ENCODE measurements around the gene DOK7.

DOK7 gene

DNA sequence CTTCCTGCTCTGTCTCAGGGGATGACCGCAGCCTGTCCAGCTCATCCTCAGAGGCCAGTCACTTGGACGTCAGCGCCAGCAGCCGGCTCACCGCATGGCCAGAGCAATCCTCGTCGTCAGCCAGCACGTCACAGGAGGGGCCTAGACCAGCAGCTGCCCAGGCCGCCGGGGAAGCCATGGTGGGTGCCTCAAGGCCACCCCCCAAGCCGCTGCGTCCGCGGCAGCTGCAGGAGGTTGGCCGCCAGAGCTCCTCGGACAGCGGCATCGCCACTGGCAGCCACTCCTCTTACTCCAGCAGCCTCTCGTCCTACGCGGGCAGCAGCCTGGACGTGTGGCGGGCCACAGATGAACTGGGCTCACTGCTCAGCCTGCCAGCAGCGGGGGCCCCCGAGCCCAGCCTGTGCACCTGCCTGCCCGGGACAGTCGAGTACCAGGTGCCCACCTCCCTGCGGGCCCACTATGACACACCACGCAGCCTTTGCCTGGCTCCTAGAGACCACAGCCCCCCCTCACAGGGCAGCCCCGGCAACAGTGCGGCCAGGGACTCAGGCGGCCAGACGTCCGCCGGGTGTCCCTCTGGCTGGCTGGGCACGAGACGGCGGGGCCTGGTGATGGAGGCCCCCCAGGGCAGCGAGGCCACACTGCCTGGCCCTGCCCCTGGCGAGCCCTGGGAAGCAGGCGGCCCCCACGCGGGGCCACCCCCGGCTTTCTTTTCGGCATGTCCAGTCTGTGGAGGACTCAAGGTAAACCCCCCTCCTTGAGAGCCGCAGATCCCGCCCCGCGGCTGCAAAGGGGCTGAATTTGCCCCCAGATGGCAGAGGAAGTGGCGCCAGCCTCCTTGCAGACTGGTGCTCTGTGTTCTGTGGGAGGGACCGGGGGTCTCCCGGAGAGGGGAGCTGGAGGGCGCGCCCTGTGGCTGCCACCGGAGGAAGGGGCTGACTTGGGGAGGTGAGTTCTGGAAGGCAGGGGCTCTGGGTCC, 29.9 kb downstream of the DOK7 start:
- no peak for DNase-seq

DNA sequence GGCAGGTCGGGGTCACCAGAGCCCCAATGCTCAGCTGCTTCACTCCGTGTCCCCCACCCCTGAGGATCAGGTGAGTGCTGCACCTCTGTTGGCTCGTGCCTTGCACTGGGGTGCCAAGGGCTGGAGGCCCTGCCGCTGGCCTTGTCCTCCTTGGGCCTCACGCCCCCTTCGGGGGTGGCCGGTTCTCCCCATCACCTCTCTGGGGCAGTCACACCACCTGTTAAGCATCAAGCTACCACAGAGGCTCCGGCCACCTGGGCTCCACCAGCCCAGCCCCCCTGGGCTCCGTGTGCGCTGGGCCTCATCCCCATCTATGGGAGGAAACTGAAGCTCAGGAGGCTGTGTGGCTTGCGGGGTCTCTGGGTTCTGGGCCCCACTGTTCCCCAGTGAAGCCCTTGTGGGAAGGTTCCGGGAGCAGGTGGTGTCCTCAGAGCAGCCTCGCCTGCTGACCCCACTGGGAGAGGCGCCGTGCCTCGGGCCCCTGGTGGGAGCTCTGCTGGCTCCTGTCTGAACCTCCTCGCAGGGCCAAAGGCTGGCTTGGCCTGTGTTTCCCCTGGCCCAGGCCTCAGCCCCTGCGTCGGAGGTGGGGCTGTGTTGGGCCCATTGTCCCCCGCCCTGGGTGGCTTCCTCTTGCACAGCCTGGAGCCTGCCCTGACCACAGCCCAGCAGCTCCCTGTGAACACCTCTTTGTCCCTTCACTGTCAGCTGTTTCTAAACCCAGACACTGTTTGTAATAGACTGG, 30.8 kb downstream of the DOK7 start:
- no peak for DNase-seq

DNA sequence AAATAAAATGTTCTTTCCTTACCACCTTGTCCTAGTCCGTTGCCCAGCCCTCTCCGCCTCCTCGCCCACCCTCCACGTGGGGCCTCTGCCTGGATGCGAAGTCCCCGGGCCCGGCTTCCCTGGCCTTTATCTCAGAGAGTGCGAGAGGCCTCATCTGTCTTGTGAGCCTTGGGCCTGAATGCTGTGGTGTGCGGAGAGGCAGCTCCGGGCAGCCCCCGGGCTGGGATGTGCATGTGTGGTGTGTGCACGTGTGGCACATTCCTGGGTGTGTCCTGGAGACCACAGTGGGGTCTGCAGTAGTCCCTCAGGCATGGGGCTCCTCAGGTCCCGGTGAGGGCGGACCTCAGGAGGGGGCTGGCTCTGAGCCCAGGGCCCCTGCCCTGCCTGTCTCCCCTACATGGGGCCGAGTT, 31.4 kb downstream of the DOK7 start:
- DNase-seq: no peak

DNA sequence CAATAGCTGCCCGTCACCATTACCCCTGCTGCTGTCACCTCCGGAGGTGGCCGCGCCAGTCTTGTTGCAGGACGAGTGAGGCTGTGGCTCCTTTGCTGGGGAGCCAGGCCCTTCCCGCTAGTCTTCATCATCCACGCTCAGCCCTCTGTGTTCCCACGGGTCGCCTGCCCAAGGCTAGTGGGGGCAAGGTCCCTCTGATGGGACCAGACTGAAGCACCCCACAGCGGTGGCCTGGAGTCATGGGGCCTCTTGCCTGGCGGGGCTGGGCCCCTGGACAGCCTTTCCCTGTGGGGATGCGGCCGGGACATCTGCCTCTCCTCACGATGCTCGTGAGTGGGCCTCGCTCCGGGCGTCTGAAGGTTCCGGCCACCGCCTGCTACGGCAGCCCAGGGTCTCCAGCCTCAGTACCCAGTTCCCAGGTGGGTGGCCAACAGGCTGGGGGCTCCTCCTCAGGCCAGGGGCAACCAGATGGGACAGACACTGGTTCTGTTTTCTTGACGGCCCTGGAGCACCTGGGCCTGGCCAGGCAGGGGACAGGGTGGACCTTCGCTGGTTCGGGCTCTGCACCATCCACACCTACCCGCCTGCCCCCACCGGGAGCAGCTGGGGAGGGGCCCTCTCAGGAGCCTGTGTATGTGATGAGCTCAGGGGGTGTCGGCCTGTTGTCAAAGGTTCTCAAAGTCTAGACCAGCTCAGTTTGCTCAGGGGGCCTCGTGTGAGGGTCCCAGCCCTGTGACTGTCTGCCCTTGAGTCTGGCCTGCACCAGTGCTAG, 32.3 kb downstream of the DOK7 start:
- no peak for DNase-seq

DNA sequence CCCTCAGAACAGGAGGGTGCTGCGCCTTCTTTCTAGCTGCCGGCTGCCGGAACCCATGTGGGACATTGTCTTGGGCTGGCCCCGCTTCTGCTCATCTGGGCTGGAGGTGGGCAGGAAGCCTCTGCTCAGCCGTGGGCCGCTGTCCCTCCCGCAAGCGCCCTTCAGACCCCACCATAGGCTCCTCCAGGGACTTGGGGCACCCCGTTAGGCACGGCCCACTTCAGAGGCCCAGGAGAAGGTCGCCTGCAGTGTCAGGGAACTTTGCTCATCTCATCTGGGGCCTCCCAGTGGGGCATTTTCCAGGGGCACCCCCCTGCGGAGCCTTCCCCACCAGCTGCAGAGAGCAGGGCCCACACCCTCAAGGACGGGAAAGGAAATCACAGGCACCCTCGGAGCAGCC, 32.9 kb downstream of the DOK7 start:
- no peak for DNase-seq

DNA sequence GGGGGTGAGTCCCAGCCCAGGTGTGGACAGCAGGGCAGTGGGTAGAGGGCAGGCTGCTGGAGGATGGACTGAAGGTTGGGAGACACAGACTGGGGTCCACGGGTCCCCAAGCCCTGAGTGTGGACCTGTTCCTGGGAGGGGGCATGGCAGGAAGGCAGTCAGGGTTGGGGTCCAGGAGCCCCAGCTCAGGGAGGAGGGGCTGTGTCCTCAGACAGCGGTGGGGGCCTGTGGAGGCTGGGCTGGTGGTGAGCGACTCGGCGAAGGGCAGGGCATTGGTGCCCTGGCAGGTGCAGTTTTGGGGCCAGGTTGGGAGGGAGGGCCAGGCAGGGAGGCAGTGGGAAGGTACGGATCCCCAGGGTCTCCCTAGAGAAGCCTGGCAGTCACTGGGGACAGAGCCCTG, 34.0 kb downstream of the DOK7 start:
- no peak for DNase-seq

DNA sequence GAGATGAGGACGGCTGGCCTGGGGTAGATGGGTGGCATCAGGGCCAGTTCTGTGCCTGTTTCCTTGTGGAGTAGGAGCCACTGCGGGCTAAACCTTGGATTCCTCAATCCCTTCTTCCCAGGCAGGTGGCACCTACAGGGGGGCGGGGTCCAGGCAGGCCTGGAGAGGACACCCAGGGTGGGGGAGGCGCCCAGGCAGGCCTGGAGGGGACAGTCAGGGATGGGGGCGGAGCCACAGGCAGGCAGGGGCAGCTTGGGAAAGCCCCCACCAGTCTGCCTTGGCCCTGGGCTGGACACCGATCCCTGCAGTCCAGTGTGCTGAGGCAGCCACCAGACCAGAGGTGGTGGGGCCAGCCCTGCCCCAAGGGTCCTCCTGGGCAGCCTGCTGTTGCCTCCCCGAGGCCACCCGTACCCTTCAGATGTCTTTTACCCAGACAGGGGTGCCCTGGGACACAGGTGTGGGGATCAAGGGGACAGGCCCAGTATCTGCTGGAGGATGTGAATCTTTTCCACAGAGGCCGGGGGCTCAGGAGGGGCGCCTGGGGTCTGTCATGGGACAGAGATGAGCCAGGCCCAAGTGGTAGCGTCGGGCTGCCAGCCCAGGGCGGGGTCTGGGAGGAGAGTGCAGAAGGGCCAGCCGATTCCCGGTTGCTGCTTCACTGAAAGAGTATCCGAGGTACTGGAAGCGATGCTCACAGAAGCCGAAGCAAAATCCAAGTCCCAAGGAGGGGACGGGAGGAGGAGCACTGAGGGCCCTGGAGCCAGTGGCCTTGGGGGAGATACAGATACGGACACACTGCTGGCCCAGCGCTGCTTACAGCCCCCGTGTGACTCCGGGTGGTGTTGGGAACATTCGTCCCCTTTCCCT, 34.6 kb downstream of the DOK7 start:
- DNase-seq: no peak

DNA sequence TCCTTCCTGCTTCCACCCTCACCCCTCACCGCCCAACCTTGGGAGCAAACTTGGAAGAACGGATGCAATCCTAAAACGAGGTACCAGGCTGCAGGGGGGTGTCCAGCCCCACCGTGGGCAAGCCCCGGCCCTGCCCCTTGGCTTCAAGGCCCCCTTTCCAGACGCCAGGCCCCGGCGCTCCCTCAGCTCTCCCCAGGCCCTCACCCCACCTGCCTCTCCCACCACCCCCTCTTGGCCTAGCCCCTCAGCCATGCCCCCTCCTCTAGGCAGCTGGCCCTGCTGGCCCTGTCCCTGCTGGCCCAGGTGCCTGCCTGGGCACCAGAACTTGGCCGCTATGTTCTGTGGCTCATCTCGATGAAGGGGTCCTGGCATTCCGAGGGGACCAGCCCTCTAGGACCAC, 35.3 kb downstream of the DOK7 start:
- no peak for DNase-seq

DNA sequence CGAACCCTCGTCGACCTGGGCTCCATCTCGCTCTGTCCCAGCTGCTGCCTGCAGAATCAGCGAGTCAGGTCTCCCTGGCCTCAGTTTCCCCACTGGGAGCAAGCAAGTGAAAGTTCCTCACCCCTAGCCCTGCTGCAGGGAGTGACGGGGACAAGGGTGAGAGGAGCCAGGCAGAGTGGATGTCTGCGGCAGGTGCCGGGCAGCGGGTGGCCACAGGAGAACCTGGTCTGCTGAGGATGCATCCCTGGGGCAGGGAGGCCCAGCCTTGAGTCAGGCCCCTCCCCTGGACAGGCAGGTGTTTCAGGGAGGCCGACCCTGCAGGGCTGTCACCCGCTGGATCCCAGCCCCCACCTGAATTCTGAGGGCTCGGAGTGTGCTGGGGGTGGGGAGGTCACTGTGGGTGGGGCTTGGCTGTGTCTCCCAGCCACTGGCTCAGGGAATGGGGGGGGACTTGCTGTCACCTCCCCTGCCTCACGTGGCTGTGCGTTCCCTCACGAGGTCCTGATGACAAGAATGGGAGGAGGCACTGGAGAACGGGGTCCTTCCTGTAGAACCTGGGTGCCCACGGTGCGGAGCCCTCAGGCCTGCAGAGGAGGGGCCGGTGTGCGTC, 35.9 kb downstream of the DOK7 start:
- DNase-seq: peak; percentile 56

DNA sequence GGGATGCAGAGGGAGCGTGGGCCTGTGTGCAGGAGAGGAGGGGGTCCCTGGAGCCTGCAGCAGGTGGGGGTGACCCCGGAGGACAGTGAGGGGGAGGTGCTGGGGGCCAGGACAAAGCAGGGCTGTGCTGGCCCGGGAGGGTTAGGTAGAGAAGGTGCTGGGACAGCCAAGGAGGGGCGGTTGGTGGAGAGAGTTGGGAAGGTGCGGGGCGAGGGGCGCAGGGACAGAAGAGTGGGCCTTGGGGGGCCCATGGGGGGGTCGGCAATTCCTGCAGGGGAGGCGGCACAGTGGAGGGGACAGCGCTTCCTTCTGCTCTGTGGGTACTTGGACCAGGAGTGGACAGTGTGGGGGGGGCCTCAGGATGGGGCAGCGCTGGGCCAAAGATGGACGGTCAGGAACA, 36.6 kb downstream of the DOK7 start:
- DNase-seq: no peak

DNA sequence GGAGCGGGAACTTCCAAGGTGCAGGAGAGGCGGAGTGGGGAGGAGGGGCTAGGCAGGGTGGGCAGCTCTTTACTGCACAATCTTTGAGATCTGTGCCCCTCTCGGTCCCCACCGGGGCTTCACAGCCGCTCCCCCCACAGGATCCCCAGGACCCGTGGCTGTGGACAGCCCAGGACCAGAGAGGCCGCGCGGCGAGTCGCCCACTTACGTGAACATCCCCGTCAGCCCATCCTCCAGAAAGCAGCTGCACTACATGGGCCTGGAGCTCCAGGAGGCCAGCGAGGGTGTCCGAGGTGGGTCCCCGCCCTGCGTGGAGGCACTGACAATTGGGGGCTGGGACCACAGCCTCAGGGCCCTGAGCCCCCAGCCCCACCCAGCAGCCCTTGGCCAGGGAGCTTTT, 37.0 kb downstream of the DOK7 start:
- DNase-seq: no peak

DNA sequence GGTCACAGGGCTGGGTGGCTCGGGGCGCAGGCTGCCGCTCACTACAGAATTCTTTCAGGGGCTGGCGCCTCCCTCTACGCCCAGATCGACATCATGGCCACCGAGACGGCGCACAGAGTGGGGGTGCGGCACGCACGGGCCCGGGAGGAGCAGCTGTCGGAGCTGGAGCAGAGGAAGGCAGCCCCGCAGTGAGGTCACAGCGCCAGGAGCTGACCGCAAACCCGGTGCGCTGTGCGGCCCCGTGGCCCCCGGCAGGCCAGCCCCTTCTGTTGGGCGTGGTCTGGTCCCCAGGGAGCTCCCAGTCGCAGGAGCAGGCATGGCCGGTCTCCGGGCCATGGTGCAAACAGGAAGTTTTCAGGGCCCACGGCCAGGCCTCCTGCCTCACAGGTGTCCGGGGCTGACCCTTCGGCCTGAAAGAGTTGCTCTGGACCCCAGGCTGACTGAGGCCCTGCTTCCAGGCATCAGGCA, 37.6 kb downstream of the DOK7 start:
- no peak for DNase-seq

DNA sequence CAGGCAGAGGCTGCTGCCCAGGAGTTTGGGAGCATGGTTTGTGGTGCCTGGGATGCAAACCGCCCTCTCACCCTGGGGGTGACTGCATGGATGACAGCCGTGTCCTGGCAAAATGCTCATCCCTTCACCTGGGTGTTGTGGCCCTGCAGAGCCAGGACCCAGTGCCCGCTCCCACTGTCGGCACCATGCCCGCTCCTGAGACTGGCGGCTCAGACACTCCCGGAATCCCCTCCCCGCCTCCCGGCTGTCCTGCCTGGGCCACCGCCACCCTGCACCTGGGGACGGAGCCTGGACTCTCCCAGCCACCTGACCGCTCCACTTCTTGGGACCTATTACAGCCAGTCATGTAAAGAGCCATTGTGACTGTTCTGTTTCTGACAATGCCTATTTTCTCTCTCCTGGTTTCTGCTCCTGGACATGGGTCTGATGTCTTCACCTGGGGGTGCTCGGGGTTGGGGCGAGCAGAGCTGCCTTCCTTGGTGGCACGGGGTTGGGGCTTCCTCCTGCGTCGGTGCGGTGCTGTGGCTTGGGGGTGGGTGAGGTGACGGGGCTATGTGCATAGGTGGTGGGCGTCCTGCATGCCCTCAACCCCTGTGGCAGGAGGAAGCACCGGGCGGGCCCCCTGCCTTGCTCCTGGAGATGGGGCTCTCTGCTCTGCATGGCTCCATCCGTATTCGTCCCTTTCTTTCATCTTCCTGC, 38.2 kb downstream of the DOK7 start:
- no peak for DNase-seq

DNA sequence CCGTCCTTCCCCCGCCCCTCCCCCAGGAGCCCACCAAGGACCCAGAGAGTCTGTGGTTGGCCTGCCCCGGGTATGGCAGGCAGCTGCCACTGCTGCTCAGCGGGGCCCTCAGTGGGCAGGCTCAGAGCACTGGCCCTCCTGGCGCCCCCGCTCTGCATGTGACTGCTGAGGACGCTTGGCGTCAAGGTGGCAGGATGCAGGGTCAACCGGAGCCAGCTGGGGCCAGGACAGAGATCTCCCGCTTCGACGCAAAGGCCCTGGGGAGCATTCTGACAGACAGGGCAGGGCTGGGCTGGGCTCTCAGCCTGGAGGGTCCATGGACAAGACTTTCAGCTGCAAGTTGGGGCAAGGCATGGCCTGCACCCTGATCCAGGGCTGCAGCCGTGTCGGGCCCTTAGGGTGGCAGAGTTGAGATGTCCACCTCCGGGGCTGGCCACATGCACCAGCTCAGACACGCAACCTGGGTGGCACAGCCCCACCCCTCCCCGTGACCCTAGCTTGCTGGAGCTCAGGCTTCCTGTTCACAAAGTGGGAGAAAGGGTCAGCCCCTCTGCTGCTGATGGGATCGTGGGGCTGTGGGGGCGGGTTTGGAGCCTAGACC, 38.8 kb downstream of the DOK7 start:
- no peak for DNase-seq

DNA sequence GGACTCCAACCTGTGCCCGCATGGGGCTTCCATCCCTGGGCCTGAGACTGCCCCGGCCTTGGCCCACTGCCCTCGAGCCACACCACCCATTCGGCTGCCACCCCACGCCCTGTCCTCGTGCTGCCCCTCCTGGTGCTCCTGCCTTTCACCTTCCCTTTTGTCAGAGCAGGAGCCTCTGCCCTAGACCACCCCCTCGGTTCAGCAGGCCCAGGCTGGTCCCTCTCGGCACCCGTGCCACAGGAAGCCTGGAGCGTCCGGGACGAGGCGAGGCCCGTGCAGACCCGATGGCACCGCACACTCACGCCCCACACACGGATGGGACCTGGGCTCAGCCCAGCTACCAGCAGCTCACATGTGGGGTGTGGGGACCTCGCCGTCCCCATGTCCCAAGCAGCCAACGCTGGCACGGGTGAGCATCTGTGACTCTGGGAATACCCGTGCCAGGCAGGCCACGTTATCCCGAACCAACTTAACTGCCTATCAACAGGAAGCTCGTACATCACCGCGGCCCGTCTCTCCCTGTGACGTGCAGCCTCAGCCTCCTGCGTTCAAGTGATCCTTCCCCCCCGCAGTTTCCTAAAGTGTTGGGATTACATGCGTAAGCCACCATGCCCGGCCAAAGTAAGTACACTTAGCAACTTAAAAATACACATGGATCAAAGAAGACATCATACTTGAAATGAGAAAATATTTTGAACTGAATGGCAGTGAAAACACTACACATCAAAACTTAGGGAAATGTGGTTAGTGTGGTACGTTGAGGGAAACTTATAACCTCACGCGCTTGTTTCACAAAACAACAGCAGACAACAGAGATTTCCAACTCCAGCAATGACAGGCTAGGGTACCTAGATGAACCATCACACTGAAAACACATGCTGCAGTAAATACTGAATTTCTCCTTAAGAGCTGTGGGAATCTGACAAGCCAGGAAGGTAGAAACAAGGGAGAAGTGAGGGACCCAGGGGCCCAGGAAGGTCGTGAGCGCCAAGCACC, 40.1 kb downstream of the DOK7 start:
- no peak for DNase-seq

DNA sequence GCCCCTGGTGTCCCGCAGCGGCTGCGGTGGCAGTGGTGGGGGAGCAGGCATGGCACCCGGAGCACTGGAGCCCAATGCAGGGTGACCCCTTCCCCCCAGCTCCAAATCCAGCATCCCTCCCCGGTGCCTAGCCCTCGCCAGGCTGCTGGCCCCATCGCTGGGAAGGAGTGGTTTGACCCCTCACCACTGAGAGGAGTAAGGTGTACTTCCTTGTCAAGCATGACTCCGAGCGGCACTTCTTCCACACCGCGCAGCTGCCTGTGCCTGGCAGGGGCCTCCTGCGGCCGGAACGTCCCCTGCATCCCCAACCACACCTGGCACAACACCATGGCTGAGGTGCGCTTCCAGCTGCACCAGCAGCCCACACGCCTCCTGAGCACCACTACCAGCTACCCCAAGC, 42.1 kb downstream of the DOK7 start:
- DNase-seq: no peak

DNA sequence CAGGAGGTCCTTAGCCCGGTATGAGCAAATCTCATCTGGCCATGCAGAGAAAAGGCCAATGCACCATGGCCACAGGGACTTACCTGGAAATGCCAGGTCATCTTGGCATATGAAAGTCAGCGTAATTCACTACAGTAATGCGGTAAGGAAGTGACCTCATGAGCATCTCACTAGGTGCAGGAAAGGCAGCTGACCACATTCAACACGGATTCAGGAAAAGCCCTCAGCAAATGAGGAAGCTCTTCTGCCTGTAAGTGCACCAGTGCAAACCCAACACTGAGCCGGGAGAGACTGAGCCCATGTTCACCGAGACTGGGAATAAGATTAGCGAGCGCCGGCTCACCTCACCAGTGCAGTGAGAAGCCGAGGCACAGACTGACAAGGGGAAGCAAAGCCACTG, 45.4 kb downstream of the DOK7 start:
- no peak for DNase-seq

DNA sequence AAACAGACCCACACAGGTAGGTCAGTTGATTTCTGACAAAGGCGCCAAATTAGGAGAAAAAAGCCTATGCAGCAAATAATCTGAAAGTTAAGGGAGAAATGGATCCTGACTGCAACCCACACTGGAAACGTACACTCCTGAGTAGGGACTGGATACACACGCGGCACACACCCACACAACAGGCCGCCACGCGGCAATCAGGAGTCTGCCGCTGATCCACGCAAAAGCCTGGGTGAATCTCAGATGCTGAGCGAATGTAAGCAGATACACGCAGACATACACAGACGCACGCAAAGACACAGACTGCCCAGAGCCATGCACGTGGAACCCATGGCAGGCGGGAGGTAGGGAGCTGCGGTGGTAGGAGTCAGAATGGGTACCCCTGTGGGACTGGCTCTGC, 47.4 kb downstream of the DOK7 start:
- DNase-seq: no peak

DNA sequence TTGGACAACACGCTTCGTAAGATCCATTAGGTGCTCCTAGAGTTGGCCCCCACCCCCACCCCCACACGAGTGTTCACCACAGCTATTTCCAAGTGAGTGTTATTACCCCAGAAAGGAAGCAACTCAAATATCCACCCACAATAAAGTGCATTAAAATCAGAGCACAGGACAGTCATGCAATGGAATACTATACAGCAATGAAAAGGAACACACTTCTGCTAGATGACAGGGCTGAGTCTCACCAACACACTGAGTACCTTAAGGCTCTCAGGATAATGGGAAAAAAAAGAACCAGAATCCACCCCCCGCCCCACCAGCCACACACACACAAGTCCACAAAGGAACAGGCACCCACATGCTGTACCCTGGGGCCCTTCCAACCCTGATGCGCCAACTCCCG, 48.1 kb downstream of the DOK7 start:
- DNase-seq: no peak
